ENCODE data around the gene GPR142. TPM values are rescaled to one million over a fixed set of nuclear protein-coding genes. Genes with fewer than 3 reads are reported as not detected.

GPR142 gene
- not detected in 2 replicates for total RNA-seq (2014; rRNA removed; shearing (Covaris generic))
- not detected in 2 replicates for polyA plus RNA-seq (2014; cell fraction: nucleus; rRNA removed)

DNA sequence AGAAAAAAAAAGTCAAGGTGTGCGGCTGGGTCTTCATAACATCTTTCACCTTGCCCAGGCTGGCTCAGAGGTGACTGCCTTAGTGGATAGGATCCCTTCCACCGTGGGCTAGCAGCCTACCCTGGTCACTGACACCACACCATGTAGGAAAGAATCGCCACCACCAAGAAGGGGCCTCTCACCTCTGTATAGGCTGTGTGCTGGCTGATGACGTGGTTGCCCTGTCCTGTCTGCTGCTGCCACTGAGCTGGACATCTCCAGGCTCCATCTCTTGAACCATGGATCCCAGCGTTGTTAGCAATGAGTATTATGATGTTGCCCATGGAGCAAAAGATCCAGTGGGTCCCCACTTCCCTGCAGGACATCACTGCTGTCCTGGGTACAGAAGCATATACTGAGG, at the start of gene GPR142:
TSS of gene GPR142 (plus strand) at position 301 of the 400 bp plus-strand sequence. CDS start 2,035 bp downstream, outside the sequence.
- DNase-seq (ENCODE audit: extremely low read depth, low read depth): no peak

DNA sequence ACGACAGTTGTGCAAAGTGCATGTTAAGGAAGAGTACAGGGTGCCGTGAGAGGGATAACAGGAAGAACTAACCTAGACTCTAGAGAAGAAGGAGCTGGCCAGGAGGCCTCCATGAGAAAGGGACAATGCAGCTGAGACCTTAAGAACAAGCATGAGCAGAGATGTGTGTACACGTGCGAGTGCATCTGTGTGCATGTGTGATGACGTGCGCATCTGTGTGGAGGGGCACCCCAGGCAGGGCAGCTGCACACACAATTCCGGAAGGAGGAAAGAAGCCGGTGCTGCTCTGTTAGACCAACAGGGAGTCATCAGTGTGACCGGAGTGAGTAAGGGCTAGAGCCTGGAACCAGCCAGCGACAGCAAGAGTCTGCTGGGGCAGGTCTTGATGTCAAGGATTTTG, 48.9 kb upstream of the GPR142 start:
- DNase-seq (ENCODE audit: extremely low read depth, low read depth): no peak

- no peak for DNase-seq (ENCODE audit: extremely low read depth, low read depth)
Measured at GRCh38 chr17:74324521-74324920, 42.8 kb upstream of the GPR142 start.

DNA sequence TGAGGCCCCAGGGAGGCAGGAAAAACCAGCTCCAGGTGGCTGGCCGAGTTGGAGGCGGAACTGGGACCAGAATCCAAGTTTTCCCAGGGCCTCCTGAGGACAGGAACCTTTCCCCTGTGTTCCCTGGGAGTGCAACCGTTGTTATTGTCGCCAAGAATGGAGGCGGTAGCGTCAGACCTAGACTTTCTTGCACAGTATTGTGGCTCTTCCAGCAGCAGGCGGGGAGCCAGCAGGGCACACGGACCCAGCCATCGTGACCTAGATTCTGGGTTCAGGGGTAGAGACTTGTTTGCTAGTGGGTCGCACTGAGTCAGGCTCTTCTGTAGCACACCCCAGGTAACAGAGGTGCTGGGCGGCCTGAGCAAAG, 41.9 kb upstream of the GPR142 start:
- no peak for DNase-seq (ENCODE audit: extremely low read depth, low read depth)

- DNase-seq (ENCODE audit: extremely low read depth, low read depth): peak; percentile 28
Measured at GRCh38 chr17:74325743-74326379, 41.4 kb upstream of the GPR142 start, which contains the start of gene KIF19. KIF19 (plus strand) TSS chr17:74326226; CDS start chr17:74326350, 124 bp downstream.

DNA sequence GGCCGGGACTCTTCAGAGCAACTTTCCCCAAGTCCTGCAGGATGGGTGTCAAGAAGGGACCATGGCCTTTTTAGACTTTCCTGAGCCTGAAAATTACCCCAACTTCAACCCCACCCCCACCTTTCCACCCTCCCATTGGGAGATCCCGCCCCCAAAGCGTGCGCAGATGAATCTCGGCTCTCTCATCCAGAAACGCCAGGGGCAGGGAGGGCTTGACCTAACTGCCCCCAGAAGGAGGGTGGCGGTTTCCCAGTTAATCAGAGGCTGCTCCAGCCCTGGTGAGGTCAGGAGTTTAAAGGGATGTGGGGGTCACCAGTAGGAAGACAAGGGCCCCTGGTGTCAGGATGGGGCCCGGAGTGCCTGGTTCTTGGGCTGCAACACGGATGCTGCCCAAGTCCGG, 40.8 kb upstream of the GPR142 start:
- DNase-seq (ENCODE audit: extremely low read depth, low read depth): no peak

DNA sequence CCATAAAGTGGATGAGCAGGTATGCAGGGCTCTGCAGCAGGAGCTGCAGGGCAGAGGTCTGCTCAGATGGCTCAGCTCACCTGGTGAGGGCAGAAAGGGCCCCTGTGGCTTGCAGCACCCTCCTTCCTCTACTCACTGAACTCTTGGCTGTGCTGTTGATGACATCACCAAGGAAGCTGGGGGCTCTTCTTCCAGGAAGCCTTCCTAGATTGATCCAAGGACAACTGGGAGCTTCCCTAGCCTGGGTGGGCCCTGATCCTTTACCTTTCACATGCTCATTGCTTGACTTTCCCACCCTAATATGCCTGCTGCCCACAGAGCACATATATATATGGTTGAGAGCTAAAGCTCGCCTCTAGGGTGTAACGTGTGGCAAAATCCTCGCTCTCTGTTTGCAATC, 38.8 kb upstream of the GPR142 start:
- DNase-seq (ENCODE audit: extremely low read depth, low read depth): no peak

DNA sequence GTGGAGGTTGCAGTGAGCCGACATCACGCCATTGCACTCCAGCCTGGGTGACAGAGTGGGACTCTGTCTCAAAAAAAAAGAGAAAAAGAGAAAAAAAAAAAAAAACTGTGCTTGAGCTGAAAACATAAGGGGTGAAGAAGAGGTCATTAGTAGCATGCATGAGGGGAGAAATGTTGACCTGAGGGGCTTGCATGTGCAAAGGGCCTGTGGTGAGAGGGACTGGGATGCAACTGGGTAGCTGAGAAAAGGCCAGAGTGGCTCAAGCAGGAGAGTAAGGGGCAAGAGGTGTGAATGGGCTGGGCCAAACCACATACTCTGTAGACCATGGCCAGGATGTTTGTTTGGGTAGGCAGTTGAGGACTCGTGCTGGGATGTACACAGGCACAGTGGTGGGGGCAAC, 37.9 kb upstream of the GPR142 start:
- no peak for DNase-seq (ENCODE audit: extremely low read depth, low read depth)

DNA sequence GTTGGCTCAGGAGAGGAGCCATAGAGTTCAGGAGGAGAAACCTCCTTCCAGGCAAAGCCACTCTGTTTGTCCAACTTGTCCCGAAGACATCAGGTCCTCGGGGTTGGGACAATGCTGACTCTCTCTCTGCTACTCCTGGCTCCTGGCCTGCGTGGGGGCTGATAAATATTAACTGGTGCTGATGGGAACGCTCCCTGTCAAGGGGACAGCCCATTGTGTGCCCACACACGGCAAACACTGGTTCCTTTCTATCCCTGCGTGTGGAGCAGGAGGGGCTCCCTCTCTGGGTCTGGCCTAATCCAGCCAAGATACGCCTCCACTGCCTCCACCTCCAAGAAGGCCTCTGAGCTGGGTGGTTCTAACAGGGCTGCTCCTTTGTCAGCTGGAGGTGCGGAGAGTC, 36.9 kb upstream of the GPR142 start:
- DNase-seq (ENCODE audit: extremely low read depth, low read depth): no peak

- DNase-seq (ENCODE audit: extremely low read depth, low read depth): no peak
Measured at GRCh38 chr17:74332017-74332650, 35.2 kb upstream of the GPR142 start.

DNA sequence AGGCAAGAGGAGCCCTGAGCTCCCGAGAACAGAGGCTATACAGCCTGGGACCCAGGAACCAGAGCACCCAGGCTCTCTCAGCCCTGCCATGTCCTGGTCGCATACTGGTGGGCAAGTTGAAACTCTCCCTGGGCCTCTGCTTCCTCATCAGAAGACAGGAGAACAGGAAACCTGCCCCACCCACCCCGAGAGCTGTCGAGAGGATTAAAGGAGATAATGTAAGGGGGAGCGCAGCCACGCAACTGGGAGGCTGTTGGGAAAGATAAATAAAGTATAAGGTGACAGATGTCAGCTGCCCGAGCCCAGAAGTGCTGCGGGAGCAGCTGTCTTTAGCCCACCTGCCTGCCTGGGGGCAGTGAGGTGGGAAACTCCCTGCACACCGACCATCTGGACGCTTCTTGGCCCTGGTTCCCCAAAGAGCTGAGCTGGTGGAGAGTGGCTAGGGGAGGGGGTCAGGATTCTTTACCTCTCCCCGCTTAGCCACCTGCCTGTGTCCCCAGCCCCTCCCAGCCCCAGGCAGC, 34.5 kb upstream of the GPR142 start:
- no peak for DNase-seq (ENCODE audit: extremely low read depth, low read depth)

GRCh38 chr17:74334393-74335039, 32.8 kb upstream of the GPR142 start:
- no peak for DNase-seq (ENCODE audit: extremely low read depth, low read depth)

- DNase-seq (ENCODE audit: extremely low read depth, low read depth): no peak
Measured at GRCh38 chr17:74335529-74336062, 31.7 kb upstream of the GPR142 start.

- DNase-seq (ENCODE audit: extremely low read depth, low read depth): no peak
Measured at GRCh38 chr17:74336307-74336706, 31.0 kb upstream of the GPR142 start.

DNA sequence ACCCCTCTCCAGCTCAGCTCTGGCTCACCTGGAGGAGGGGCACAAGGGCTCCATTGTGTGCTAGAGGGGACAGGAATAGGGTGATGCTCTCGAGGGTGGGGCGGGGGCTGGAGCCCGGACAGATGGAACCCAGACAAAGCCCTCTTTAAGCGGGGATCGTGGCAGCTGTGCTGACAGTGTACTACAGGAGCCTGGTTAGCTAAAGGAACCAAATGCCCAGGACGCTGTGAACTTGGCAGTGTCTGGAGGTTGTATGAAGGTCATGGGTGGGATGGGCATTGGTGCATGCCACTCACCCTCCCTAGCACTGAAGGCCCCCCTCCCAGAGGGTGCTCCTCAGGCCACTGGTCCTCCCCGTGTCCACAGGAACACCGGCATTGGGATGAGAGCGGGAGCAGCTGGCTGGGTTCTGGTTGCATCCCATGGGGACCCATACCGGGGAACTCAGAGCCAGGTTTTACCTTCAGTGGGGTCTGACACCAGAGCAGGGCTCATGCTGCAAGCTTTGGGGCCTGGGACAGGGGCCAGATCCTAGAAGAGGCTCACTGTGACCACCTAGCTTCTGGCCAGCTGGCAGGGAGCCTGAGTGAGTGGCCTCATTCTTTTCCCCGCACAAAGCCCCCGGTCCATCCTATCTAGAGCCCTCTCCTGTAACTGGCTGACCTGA, 29.3 kb upstream of the GPR142 start:
- no peak for DNase-seq (ENCODE audit: extremely low read depth, low read depth)

- DNase-seq (ENCODE audit: extremely low read depth, low read depth): no peak
Measured at GRCh38 chr17:74339537-74340195, 27.6 kb upstream of the GPR142 start.

- no peak for DNase-seq (ENCODE audit: extremely low read depth, low read depth)
Measured at GRCh38 chr17:74340470-74341023, 26.8 kb upstream of the GPR142 start.

GRCh38 chr17:74342224-74342623, 25.1 kb upstream of the GPR142 start:
- no peak for DNase-seq (ENCODE audit: extremely low read depth, low read depth)

- no peak for DNase-seq (ENCODE audit: extremely low read depth, low read depth)
Measured at GRCh38 chr17:74343121-74343520, 24.2 kb upstream of the GPR142 start.
